NB4 (cell line): ENCODE measurements around the gene SLC15A3.

Experiments
- POLR2A ChIP-seq: IDR thresholded peaks from 2 replicates; pipeline ENCODE4 v1.6.1; 2011; ENCODE audit warnings: mild to moderate bottlenecking; ENCODE audit not compliant: insufficient read length; ENCODE audit errors: extremely low read depth
- TF ChIP-seq, protein P1 (sequence below): IDR thresholded peaks from one replicate; pipeline ENCODE4 v1.5.1; 2012; ENCODE audit warnings: low read depth, low read length

DNA sequence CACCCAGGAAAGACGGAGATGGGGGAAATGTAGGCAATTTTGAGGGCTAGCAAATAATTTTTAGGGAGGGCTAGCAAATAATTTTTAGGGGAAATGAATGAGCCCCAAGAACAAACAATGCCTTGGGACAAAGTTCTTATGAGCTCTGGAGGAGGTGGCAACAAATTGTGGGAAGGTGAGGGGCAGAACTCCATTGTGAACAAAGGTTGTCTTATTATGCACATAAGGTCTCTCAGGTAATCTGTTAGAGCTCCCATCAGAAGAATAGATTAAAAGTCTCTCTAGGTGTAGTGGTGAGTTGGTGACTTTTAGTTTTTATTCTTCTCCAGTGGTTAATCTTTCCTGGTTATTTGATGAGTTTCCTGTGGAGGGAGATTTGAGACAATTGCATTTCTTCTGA, 43.2 kb downstream of the SLC15A3 start:
- TF ChIP-seq, protein P1, sequence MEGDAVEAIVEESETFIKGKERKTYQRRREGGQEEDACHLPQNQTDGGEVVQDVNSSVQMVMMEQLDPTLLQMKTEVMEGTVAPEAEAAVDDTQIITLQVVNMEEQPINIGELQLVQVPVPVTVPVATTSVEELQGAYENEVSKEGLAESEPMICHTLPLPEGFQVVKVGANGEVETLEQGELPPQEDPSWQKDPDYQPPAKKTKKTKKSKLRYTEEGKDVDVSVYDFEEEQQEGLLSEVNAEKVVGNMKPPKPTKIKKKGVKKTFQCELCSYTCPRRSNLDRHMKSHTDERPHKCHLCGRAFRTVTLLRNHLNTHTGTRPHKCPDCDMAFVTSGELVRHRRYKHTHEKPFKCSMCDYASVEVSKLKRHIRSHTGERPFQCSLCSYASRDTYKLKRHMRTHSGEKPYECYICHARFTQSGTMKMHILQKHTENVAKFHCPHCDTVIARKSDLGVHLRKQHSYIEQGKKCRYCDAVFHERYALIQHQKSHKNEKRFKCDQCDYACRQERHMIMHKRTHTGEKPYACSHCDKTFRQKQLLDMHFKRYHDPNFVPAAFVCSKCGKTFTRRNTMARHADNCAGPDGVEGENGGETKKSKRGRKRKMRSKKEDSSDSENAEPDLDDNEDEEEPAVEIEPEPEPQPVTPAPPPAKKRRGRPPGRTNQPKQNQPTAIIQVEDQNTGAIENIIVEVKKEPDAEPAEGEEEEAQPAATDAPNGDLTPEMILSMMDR: no peak
- TF ChIP-seq POLR2A: no peak
